Nephron progenitor cell (in vitro differentiated cells): Measurements from ENCODE around the gene PDGFRB.

Experiments used
- DNase-seq: peaks from one replicate; pipeline ENCODE4 v3.0.0; 2021
- H3K27ac Mint-ChIP-seq: 2 replicates; pipeline ENCODE4 v1.8.0; 2021; ENCODE audit warnings: mild to moderate bottlenecking, moderate library complexity, mixed read lengths
- H3K27me3 Mint-ChIP-seq: 2 replicates; pipeline ENCODE4 v1.8.0; 2021; ENCODE audit warnings: mild to moderate bottlenecking, low read depth, mixed read lengths; ENCODE audit not compliant: poor library complexity
- H3K36me3 Mint-ChIP-seq: 2 replicates; pipeline ENCODE4 v1.8.0; 2021; ENCODE audit warnings: low read depth, mixed read lengths
- H3K4me1 Mint-ChIP-seq: 2 replicates; pipeline ENCODE4 v1.8.0; 2021; ENCODE audit warnings: mixed read lengths
- H3K4me3 Mint-ChIP-seq: 2 replicates; pipeline ENCODE4 v1.8.0; 2021; ENCODE audit warnings: mild to moderate bottlenecking, moderate library complexity, mixed read lengths
- H3K9me3 Mint-ChIP-seq: 2 replicates; pipeline ENCODE4 v1.8.0; 2021; ENCODE audit warnings: mild to moderate bottlenecking, moderate library complexity, mixed read lengths
- CTCF ChIP-seq: fragments of 200-600 bp; sonication (generic); IDR thresholded peaks from 2 replicates; pipeline ENCODE4 v1.5.0; 2021; ENCODE audit warnings: antibody characterized with exemption

Gene PDGFRB

GRCh38 chr5:150082374-150082773, 73.3 kb downstream of the PDGFRB start:
- Mint-ChIP-seq H3K4me1 (peaks cover 46% of the 10 kb centered on the region), H3K36me3 (no peaks in the 10 kb centered on the region), H3K27me3 (peaks cover 11% of the 10 kb centered on the region), H3K4me3 (no peak overlapping the region), H3K9me3 (no peaks in the 10 kb centered on the region), H3K27ac (no peak overlapping the region)
- DNase-seq = no peak
- TF ChIP-seq CTCF = no peak

GRCh38 chr5:150081541-150082283, 73.9 kb downstream of the PDGFRB start:
- peaks cover 11% of the 10 kb centered on the region for H3K27me3 Mint-ChIP-seq
- no peak overlapping the region for H3K4me3 Mint-ChIP-seq
- no peak for TF ChIP-seq CTCF
- H3K9me3 Mint-ChIP-seq = no peaks in the 10 kb centered on the region
- H3K36me3 Mint-ChIP-seq = no peaks in the 10 kb centered on the region
- no peak overlapping the region for H3K27ac Mint-ChIP-seq
- peak; percentile 31 for DNase-seq
- H3K4me1 Mint-ChIP-seq = peaks cover 49% of the 10 kb centered on the region

GRCh38 chr5:150080696-150081435, 74.8 kb downstream of the PDGFRB start:
- Mint-ChIP-seq H3K9me3 (no peaks in the 10 kb centered on the region), H3K36me3 (no peaks in the 10 kb centered on the region), H3K27me3 (peaks cover 8% of the 10 kb centered on the region), H3K27ac (no peak overlapping the region), H3K4me3 (no peak overlapping the region), H3K4me1 (peaks cover 49% of the 10 kb centered on the region)
- DNase-seq = no peak
- no peak for TF ChIP-seq CTCF

- DNase-seq = no peak
- Mint-ChIP-seq H3K4me3 (no peak overlapping the region), H3K27me3 (peaks cover 8% of the 10 kb centered on the region), H3K36me3 (no peaks in the 10 kb centered on the region), H3K9me3 (no peaks in the 10 kb centered on the region), H3K4me1 (peaks cover 49% of the 10 kb centered on the region), H3K27ac (peak overlapping the region; percentile 38)
- no peak for TF ChIP-seq CTCF
Observed at GRCh38 chr5:150079909-150080461, 75.7 kb downstream of the PDGFRB start.

GRCh38 chr5:150078802-150079689, 76.6 kb downstream of the PDGFRB start:
- Mint-ChIP-seq H3K36me3 (no peaks in the 10 kb centered on the region), H3K27ac (peak overlapping the region; percentile 38), H3K4me1 (peaks cover 49% of the 10 kb centered on the region), H3K27me3 (peaks cover 5% of the 10 kb centered on the region), H3K4me3 (no peak overlapping the region), H3K9me3 (no peaks in the 10 kb centered on the region)
- DNase-seq = no peak
- TF ChIP-seq CTCF = no peak
